Stimulated activated naive CD8-positive, alpha-beta T cell treated with anti-CD3 and anti-CD28 coated beads, Interleukin-15, amount 100 ng/mL, for 72 hours (primary cell): ENCODE results near the gene TFPI.

Experiments
- ATAC-seq: fragments of 150-1000 bp; cut with Tn5 transposase; 2 replicates; pipeline ENCODE4 v1.10.0; 2021; ENCODE audit warnings: mild to moderate bottlenecking, moderate library complexity
- DNase-seq, 2 donors: peaks; one replicate each; pipeline ENCODE4 v3.0.0; 2021 to 2022
- H3K27ac Mint-ChIP-seq, 2 donors: one replicate each; pipeline ENCODE4 v1.8.0; 2022; ENCODE audit warnings: mild to moderate bottlenecking in 2 of 2, mixed read lengths in 2 of 2, moderate library complexity in 2 of 2
- H3K27me3 Mint-ChIP-seq: one replicate; pipeline ENCODE4 v1.8.0; 2022; ENCODE audit warnings: mixed read lengths
- H3K4me1 Mint-ChIP-seq: one replicate; pipeline ENCODE4 v1.8.0; 2022; ENCODE audit warnings: mild to moderate bottlenecking, mixed read lengths
- H3K4me3 Mint-ChIP-seq, 2 donors: one replicate each; pipeline ENCODE4 v1.8.0; 2022; ENCODE audit warnings: mild to moderate bottlenecking in 2 of 2, mixed read lengths in 2 of 2, moderate library complexity in 1 of 2
- H3K9me3 Mint-ChIP-seq, 2 donors: one replicate each; pipeline ENCODE4 v1.8.0; 2022; ENCODE audit warnings: mixed read lengths in 2 of 2

TFPI gene

DNA sequence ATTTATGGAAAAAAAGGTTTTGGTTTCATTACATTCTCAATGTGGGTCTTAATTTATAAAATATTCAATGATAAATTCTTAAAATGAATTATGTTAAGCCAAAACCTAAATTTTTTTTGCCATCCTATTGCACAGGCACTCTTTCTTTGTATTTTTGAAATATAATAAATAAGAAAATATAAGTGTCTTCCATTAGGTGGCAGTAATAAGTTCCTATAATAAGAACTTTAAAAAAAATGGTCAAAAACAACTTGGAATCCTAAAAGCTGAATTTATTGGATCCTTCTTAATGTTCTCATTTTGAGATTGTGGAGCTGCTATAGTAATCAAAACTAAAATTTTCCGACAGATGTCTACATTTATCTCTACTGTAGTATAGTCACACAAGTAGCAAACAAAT lies 111.9 kb downstream of the TFPI start:
- Mint-ChIP-seq H3K4me1 (no peaks in the 10 kb centered on the region), H3K4me3 (no peak overlapping the region), H3K27me3 (no peaks in the 10 kb centered on the region), H3K9me3 (no peaks in the 10 kb centered on the region), H3K27ac (no peak overlapping the region)
- ATAC-seq: no peak
- DNase-seq: no peak

DNA sequence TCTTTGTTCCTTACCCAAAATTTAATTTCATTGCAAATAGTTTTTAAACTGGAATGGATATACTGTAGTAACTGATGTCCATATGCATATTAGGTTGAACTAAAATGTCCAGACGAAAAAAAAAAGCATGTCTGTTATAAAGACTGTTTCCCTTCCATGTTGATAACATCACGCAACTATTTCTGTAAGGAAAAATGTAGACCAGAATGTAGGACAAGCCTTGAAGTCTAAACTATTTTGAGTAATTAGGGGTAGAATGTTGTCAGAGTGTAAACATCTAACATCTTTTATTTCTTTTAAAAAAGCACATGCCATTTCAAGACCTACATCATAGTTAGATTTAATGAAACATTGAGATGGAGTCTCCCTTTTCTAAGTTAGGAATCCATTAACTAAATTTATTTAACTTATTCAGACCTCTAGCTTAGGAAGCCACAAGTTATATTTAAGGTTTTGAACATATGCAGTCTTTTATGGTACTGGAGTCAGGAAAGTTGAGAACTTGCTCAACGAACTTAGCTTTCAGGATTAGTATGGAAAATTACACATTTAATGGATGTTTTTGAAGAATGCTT lies 114.0 kb downstream of the TFPI start:
- Mint-ChIP-seq H3K9me3 (no peaks in the 10 kb centered on the region), H3K4me1 (no peaks in the 10 kb centered on the region), H3K27me3 (no peaks in the 10 kb centered on the region), H3K27ac (no peak overlapping the region), H3K4me3 (no peak overlapping the region)
- DNase-seq (no peak), ATAC-seq (no peak)

DNA sequence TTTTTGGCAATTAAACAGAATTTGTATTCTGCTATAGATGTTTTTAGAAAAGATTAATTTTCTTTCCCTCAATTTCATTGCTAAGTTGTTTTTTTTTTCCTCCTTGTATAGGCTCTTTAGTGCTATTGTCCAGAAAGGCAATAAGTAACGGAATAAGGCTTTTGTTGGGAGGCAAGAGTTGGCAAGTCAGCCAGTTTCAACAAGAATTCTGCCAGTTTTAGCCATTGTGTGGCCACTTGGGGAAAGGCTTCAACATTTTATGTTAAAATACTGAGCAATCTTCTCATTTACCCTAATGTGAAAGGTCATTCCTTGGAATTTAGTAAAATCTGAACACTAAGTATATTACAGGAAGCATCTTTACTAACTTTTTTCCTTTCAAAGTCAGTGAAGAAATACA lies 115.8 kb downstream of the TFPI start:
- Mint-ChIP-seq H3K27me3 (no peaks in the 10 kb centered on the region), H3K9me3 (no peaks in the 10 kb centered on the region), H3K4me3 (no peak overlapping the region), H3K27ac (no peak overlapping the region), H3K4me1 (no peaks in the 10 kb centered on the region)
- DNase-seq (no peak), ATAC-seq (no peak)

DNA sequence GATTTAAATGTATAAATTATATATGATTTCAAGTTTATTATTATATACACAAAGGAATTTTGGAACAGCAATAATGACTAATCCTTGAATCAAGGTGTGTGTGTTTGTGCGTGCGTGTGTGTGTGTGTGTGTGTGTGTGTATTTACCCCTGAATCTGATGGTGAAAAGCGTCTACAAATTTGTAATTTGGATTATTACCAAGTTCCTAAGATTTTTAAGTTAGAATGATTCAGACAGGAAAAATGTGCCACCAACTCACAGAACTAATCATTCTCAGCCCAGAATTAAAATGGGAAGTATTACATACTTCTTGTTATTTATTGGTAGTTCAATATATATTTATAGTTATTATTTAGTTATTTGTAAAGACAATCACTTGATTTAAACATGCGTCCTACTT lies 118.5 kb downstream of the TFPI start:
- Mint-ChIP-seq H3K9me3 (no peaks in the 10 kb centered on the region), H3K27me3 (no peaks in the 10 kb centered on the region), H3K27ac (no peak overlapping the region), H3K4me3 (no peak overlapping the region), H3K4me1 (no peaks in the 10 kb centered on the region)
- ATAC-seq (no peak), DNase-seq (no peak)

DNA sequence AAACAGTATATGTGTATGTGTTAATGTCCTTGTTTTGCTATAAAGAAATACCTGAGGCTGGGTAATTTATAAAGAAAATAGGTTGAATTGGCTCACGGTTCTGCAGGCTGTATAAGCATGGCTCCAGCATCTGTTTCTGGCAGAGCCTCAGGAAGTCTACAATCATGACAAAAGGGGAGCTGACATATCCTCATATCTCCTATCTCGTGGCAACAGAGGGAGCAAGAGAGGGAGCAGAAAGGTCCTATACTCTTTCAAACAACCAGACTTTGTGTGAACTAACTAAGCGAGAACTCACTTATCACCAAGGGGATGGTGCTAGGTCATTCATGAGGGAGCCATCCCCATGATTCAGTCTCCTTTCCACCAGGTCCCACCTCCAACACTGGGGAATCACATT lies 119.2 kb downstream of the TFPI start:
- ATAC-seq (no peak), DNase-seq (no peak)
- no peak overlapping the region for H3K27ac Mint-ChIP-seq
- no peaks in the 10 kb centered on the region for H3K27me3 Mint-ChIP-seq
- no peaks in the 10 kb centered on the region for H3K9me3 Mint-ChIP-seq
- no peak overlapping the region for H3K4me3 Mint-ChIP-seq
- H3K4me1 Mint-ChIP-seq: no peaks in the 10 kb centered on the region

DNA sequence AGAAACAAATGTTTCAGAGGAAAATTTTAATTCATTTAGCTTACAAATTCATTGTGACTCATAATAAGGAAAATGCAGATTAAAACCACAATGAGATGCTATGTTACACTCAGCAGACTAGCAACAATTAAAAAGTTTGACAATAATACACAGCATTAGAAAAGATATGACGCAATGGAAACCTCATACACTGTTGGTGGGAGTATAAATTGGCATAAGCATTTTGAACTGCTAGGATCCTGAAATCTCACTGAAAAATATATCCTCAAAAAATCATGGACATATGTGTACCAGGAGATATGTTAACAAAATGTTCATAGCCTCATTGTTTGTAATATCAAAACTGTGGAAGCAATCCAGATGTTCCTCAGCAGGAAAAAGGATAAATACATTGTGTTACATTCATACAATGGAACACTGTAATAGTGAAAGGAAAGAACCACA lies 119.9 kb downstream of the TFPI start:
- no peak for DNase-seq
- no peak for ATAC-seq
- H3K4me1 Mint-ChIP-seq: no peaks in the 10 kb centered on the region
- no peak overlapping the region for H3K27ac Mint-ChIP-seq
- no peaks in the 10 kb centered on the region for H3K27me3 Mint-ChIP-seq
- H3K4me3 Mint-ChIP-seq: no peak overlapping the region
- H3K9me3 Mint-ChIP-seq: no peaks in the 10 kb centered on the region

DNA sequence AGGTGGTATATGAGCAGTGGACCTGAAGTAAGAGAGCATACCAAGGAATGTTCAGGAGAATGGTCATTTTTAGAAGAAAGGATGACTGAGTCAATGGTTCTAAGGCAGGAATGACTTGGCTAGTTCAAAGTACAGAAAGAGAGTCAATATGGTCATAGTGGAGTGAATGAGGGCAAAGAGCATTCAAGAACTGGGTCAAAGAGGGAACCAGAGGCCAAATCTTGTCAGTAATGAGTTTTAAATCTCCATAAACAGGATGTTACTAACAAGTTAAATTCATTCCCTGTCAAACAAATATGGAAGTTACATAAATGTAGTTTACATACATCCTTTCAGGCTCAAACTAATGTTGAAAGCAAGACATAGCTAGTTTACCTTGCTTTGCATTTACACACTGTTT lies 122.3 kb downstream of the TFPI start:
- H3K27ac Mint-ChIP-seq: no peak overlapping the region
- H3K9me3 Mint-ChIP-seq: no peaks in the 10 kb centered on the region

DNA sequence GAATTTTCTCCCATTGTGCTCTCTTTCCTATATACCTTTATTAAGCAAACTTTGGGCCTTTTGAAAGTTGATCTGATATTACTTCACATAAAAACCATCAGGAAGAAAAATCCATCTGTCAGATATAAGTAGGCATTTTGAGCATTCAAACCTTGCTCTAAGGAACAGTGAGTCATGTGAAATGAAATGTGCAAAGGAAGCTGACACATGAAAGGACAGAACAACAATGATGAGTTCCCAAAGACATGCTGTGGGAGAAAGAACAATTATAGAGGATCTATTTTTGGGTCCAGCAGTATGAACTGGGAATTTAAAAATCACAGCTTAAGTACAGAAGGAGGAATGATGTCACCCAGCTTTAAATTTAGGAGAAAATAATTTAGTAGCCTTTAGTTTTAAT lies 124.2 kb downstream of the TFPI start:
- no peak overlapping the region for H3K27ac Mint-ChIP-seq
- DNase-seq (no peak), ATAC-seq (no peak)
- H3K4me1 Mint-ChIP-seq: no peaks in the 10 kb centered on the region
- no peaks in the 10 kb centered on the region for H3K9me3 Mint-ChIP-seq
- H3K4me3 Mint-ChIP-seq: no peak overlapping the region
- no peaks in the 10 kb centered on the region for H3K27me3 Mint-ChIP-seq

More for the DNA sequence above, 122.3 kb downstream of the TFPI start:
- no peaks in the 10 kb centered on the region for H3K4me1 Mint-ChIP-seq
- H3K27me3 Mint-ChIP-seq: no peaks in the 10 kb centered on the region
- no peak for ATAC-seq
- H3K4me3 Mint-ChIP-seq: no peak overlapping the region
- no peak for DNase-seq

DNA sequence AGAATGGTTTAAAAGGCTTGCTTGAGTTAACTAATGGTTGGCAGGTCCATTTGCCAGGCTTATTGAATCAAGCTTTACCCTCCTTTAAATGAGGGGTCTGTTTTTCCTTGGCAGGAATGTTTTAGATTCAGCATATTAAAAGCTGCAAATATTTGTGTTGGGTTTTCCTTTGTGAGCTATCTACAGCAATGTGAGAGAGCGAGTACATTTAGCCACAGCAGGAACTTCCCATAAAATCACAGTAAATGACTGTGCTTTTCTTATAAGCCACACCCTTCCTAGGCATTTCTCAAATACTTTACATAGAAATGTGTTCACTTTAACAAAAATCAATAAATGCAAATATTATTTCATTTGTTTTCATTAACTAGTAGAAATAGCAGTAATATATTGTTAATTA lies 130.1 kb downstream of the TFPI start:
- H3K4me1 Mint-ChIP-seq: no peaks in the 10 kb centered on the region
- no peak overlapping the region for H3K27ac Mint-ChIP-seq
- ATAC-seq (no peak), DNase-seq (no peak)
- H3K9me3 Mint-ChIP-seq: no peaks in the 10 kb centered on the region
- no peak overlapping the region for H3K4me3 Mint-ChIP-seq
- no peaks in the 10 kb centered on the region for H3K27me3 Mint-ChIP-seq

DNA sequence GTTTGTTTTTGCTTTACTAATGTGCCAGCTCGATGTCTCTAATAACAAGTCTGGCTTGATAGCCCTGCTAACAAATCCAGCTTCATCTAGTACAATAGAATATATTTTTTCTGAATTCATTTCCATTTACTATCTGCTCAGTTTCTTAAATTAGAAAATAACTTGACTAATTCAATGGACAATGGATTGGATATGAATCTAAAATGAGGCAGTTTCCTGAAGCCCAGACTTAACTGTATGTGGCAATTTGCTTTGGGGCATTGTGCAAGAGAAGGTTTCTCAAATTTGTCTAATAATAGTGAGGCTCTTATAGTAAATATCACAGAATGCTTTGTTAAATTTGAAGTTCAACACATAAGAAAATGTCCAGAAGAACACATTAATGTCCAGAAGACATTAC lies 132.0 kb downstream of the TFPI start:
- H3K4me1 Mint-ChIP-seq: no peaks in the 10 kb centered on the region
- no peak overlapping the region for H3K27ac Mint-ChIP-seq
- no peak overlapping the region for H3K4me3 Mint-ChIP-seq

DNA sequence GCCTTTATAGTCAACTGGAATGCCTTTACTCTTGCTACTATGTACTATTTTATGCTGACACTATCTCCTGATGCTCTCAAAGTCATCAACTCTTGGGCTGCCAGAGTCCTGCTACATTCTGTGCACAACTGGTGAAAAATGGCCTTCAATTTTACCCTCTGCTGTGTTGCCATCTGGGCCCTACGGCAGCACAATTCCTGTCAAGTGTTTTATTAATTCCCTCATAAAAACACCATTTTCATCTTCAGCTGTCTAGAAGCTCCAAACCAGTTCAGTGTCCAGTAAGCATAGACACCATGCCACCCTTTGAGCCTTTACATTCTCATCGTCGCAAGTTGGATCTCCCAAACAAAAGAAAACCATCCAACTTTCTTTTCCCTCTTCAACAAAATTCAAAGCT lies 132.7 kb downstream of the TFPI start:
- DNase-seq (no peak), ATAC-seq (no peak)
- Mint-ChIP-seq H3K9me3 (no peaks in the 10 kb centered on the region), H3K4me1 (no peaks in the 10 kb centered on the region), H3K4me3 (no peak overlapping the region), H3K27ac (no peak overlapping the region), H3K27me3 (no peaks in the 10 kb centered on the region)

More for the DNA sequence above, 132.0 kb downstream of the TFPI start:
- H3K9me3 Mint-ChIP-seq: no peaks in the 10 kb centered on the region
- H3K27me3 Mint-ChIP-seq: no peaks in the 10 kb centered on the region
- no peak for DNase-seq
- ATAC-seq: no peak

DNA sequence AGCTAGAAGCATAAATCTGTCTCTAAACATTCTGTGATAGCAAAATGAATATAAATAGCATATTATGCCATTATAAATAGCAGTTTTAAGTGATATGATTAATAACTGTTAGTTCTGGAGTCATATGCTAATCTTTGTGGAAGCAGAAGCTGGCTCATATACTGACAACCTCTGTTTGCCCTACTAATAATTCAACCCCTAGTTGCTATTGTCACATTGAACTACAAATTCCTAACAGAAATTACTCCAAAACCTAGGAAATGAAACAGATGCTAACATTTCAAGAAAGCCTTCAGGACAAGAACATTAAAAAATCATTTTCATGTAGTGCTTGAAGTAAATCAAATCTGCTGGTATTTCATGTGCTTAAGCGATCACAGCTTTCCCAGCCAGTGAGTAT lies 134.4 kb downstream of the TFPI start:
- H3K9me3 Mint-ChIP-seq: no peaks in the 10 kb centered on the region

DNA sequence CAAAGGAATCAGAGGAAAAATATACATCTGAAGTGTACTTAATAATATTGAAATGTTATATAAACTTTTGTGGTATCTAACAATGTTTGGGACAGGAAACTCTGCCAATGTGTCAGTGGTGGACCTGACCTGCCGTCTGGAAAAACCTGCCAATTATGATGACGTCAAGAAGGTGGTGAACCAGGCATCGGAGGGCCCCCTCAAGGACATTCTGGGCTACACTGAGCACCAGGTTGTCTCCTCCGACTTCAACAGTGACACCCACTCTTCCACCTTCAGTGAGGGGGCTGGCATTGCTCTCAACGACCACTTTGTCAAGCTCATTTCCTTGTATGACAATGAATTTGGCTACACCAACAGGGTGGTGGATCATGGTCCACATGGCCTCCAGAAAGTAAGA lies 138.8 kb downstream of the TFPI start:
- H3K4me3 Mint-ChIP-seq: no peak overlapping the region
- no peaks in the 10 kb centered on the region for H3K27me3 Mint-ChIP-seq
- no peak overlapping the region for H3K27ac Mint-ChIP-seq

More for the DNA sequence above, 134.4 kb downstream of the TFPI start:
- DNase-seq (no peak), ATAC-seq (no peak)
- no peaks in the 10 kb centered on the region for H3K27me3 Mint-ChIP-seq
- H3K27ac Mint-ChIP-seq: no peak overlapping the region
- H3K4me1 Mint-ChIP-seq: no peaks in the 10 kb centered on the region
- no peak overlapping the region for H3K4me3 Mint-ChIP-seq

More for the DNA sequence above, 138.8 kb downstream of the TFPI start:
- H3K9me3 Mint-ChIP-seq: peaks cover 0 to 2% of the 10 kb centered on the region in 2 donors
- ATAC-seq (no peak), DNase-seq (no peak)
- H3K4me1 Mint-ChIP-seq: no peaks in the 10 kb centered on the region
